GM23338 (cell line): ENCODE data around the gene RELN. TPM values are rescaled to one million over a fixed set of nuclear protein-coding genes. Genes with fewer than 3 reads are reported as not detected.
A peak's percentile ranks its signal among the peaks of the same experiment; 100 is the strongest.

Source experiments
- ATAC-seq: fragments of 200-7000 bp; cut with Tn5 transposase; 3 replicates; pipeline ENCODE4 v1.9.1; 2020
- DNase-seq: peaks from one replicate; pipeline ENCODE4 v3.0.0-alpha.2; 2015; ENCODE audit warnings: low spot score
- H2AFZ ChIP-seq: fragments of 200-600 bp; sonication (generic); 2 replicates; pipeline ENCODE4 v1.8.0; 2016; ENCODE audit warnings: antibody characterized with exemption, mild to moderate bottlenecking, moderate library complexity
- H3F3A ChIP-seq: fragments of 200-600 bp; sonication (generic); replicated peaks from 2 replicates; pipeline ENCODE4 v1.8.0; 2017; ENCODE audit warnings: antibody characterized with exemption, mixed run types, low read depth
- H3K27ac ChIP-seq: fragments of 200-600 bp; sonication (generic); 2 replicates; pipeline ENCODE4 v1.6.1; 2016; ENCODE audit warnings: low read depth
- H3K27me3 ChIP-seq: fragments of 200-600 bp; sonication (generic); 2 replicates; pipeline ENCODE4 v1.8.0; 2016; ENCODE audit warnings: mild to moderate bottlenecking, mixed run types, moderate library complexity; ENCODE audit not compliant: insufficient read depth
- H3K36me3 ChIP-seq: fragments of 200-600 bp; sonication (generic); 2 replicates; pipeline ENCODE4 v1.8.0; 2016; ENCODE audit warnings: mild to moderate bottlenecking; ENCODE audit not compliant: insufficient read depth
- H3K4me1 ChIP-seq: fragments of 200-600 bp; sonication (generic); 2 replicates; pipeline ENCODE4 v1.8.0; 2016; ENCODE audit warnings: mild to moderate bottlenecking, moderate library complexity; ENCODE audit not compliant: insufficient read depth
- H3K4me2 ChIP-seq: fragments of 200-600 bp; sonication (generic); 2 replicates; pipeline ENCODE4 v1.7.1; 2017; ENCODE audit warnings: mixed run types
- H3K4me3 ChIP-seq: fragments of 200-600 bp; sonication (generic); 2 replicates; pipeline ENCODE4 v1.6.1; 2016; ENCODE audit warnings: mixed run types
- H3K79me2 ChIP-seq: fragments of 200-600 bp; sonication (generic); replicated peaks from 2 replicates; pipeline ENCODE4 v1.8.0; 2017; ENCODE audit warnings: mild to moderate bottlenecking; ENCODE audit not compliant: insufficient read depth
- H3K9me2 ChIP-seq: fragments of 200-600 bp; sonication (generic); 2 replicates; pipeline ENCODE4 v1.8.0; 2017; ENCODE audit not compliant: insufficient read depth
- H4K20me1 ChIP-seq: fragments of 200-600 bp; sonication (generic); replicated peaks from 2 replicates; pipeline ENCODE4 v1.8.0; 2017; ENCODE audit warnings: mild to moderate bottlenecking; ENCODE audit not compliant: insufficient read depth
- H3K27ac Mint-ChIP-seq: 2 replicates; pipeline ENCODE4 v1.8.0; 2020; ENCODE audit warnings: inconsistent platforms, mild to moderate bottlenecking, moderate library complexity, mixed read lengths
- H3K27me3 Mint-ChIP-seq: 3 replicates; pipeline ENCODE4 v1.8.0; 2022; ENCODE audit warnings: low read depth, mild to moderate bottlenecking, moderate library complexity, mixed read lengths, inconsistent platforms; ENCODE audit not compliant: insufficient read depth, poor library complexity
- H3K36me3 Mint-ChIP-seq: 3 replicates; pipeline ENCODE4 v1.8.0; 2021; ENCODE audit warnings: low read depth, mild to moderate bottlenecking, inconsistent platforms, moderate library complexity, mixed read lengths
- H3K4me1 Mint-ChIP-seq: 3 replicates; pipeline ENCODE4 v1.8.0; 2020; ENCODE audit warnings: mild to moderate bottlenecking, inconsistent platforms, mixed read lengths
- H3K4me3 Mint-ChIP-seq: 3 replicates; pipeline ENCODE4 v1.8.0; 2021; ENCODE audit warnings: moderate library complexity, mild to moderate bottlenecking, inconsistent platforms, mixed read lengths
- H3K9me3 Mint-ChIP-seq: 3 replicates; pipeline ENCODE4 v1.8.0; 2020; ENCODE audit warnings: moderate library complexity, mild to moderate bottlenecking, inconsistent platforms, mixed read lengths
- CREB1 ChIP-seq: fragments of 250-450 bp; sonication (Bioruptor Pico); IDR thresholded peaks from 2 replicates; pipeline ENCODE4 v1.5.0; 2020; ENCODE audit warnings: low read depth, mild to moderate bottlenecking, moderate library complexity
- CTCF ChIP-seq, 2 experiments: fragments of 200-600 bp in 1 of 2; sonication (generic) in 1 of 2; conservative IDR thresholded peaks; 2 replicates each; pipeline versions ENCODE4 v1.5.1 to v1.6.1; 2016 to 2017; ENCODE audit warnings: antibody characterized with exemption in 2 of 2, low read depth in 2 of 2, mild to moderate bottlenecking in 2 of 2, moderate library complexity in 1 of 2
- EZH2 ChIP-seq: fragments of 200-600 bp; sonication (generic); IDR thresholded peaks from one replicate; pipeline ENCODE4 v1.8.0; 2017; ENCODE audit warnings: antibody characterized with exemption, mild to moderate bottlenecking, low read depth; ENCODE audit not compliant: unreplicated experiment
- EZH2phosphoT487 ChIP-seq: fragments of 200-600 bp; sonication (generic); IDR thresholded peaks from one replicate; pipeline ENCODE4 v1.8.1; 2018; ENCODE audit warnings: antibody characterized with exemption; ENCODE audit not compliant: unreplicated experiment
- NANOG ChIP-seq: IDR thresholded peaks from 2 replicates; pipeline ENCODE4 v1.6.1; 2016; ENCODE audit warnings: antibody characterized with exemption, borderline replicate concordance
- STAT1 ChIP-seq: IDR thresholded peaks from one replicate; pipeline ENCODE4 v1.6.1; 2016; ENCODE audit warnings: antibody characterized with exemption; ENCODE audit not compliant: unreplicated experiment
- ZNF462 ChIP-seq: fragments of 250-450 bp; sonication (Bioruptor Pico); IDR thresholded peaks from 2 replicates; pipeline ENCODE4 v1.5.0; 2020; ENCODE audit warnings: mild to moderate bottlenecking, moderate library complexity
- polyA plus RNA-seq: library from polyadenylated mRNA; unstranded; fragments of >200 nt; fragmentation: Nextera tagmentation; extraction: Ambion mirVana; gene quantifications from 2 replicates; pipeline ENCODE4 v1.2.1, GENCODE V29; 2016
- total RNA-seq: library from RNA; depleted of rRNA; stranded (reverse); fragments of >200 nt; shearing (Covaris generic); gene quantifications from 2 replicates; pipeline ENCODE4 v1.2.3, GENCODE V29; 2014

Gene RELN
- total and polyA plus RNA-seq, 2 experiments from 2014 or later, result 0.10 to 0.76 TPM

GRCh38 chr7:103919272-103919868 lies 70.1 kb downstream of the RELN start:
- Histone ChIP-seq H3K36me3 (no peaks in the 10 kb centered on the region), H2AFZ (0 out of 2 replicates have a peak overlapping the region, but pooled peaks have one; percentile 30), H3K27me3 (no peaks in the 10 kb centered on the region), H4K20me1 (no peaks in the 10 kb centered on the region), H3K9me2 (no peaks in the 10 kb centered on the region), H3K79me2 (no peaks in the 10 kb centered on the region), H3K4me1 (no peaks in the 10 kb centered on the region), H3F3A (no peaks in the 10 kb centered on the region), H3K4me2 (no peak overlapping the region), H3K4me3 (no peak overlapping the region), H3K27ac (no peak overlapping the region)
- no peaks in the 10 kb centered on the region for H3K9me3 Mint-ChIP-seq
- no peaks in the 10 kb centered on the region for H3K36me3 Mint-ChIP-seq
- ATAC-seq, result no peak
- no peak overlapping the region for H3K27ac Mint-ChIP-seq
- no peak for DNase-seq
- no peaks in the 10 kb centered on the region for H3K27me3 Mint-ChIP-seq
- no peak overlapping the region for H3K4me3 Mint-ChIP-seq
- TF ChIP-seq CREB1 (CRISPR knock-in tag) (no peak), CTCF (conservative IDR thresholded peaks at IDR 0.05; ENCODE audit: low read depth in 2 of 2) (no peak), EZH2phosphoT487 (no peak), ZNF462 (CRISPR knock-in tag) (no peak), STAT1 (no peak), EZH2 (no peak), NANOG (no peak)
- peaks cover 12% of the 10 kb centered on the region for H3K4me1 Mint-ChIP-seq
